ENCODE data around the gene CAMSAP2. TPM values are rescaled to one million over a fixed set of nuclear protein-coding genes. Genes with fewer than 3 reads are reported as not detected.

Gene CAMSAP2, protein sequence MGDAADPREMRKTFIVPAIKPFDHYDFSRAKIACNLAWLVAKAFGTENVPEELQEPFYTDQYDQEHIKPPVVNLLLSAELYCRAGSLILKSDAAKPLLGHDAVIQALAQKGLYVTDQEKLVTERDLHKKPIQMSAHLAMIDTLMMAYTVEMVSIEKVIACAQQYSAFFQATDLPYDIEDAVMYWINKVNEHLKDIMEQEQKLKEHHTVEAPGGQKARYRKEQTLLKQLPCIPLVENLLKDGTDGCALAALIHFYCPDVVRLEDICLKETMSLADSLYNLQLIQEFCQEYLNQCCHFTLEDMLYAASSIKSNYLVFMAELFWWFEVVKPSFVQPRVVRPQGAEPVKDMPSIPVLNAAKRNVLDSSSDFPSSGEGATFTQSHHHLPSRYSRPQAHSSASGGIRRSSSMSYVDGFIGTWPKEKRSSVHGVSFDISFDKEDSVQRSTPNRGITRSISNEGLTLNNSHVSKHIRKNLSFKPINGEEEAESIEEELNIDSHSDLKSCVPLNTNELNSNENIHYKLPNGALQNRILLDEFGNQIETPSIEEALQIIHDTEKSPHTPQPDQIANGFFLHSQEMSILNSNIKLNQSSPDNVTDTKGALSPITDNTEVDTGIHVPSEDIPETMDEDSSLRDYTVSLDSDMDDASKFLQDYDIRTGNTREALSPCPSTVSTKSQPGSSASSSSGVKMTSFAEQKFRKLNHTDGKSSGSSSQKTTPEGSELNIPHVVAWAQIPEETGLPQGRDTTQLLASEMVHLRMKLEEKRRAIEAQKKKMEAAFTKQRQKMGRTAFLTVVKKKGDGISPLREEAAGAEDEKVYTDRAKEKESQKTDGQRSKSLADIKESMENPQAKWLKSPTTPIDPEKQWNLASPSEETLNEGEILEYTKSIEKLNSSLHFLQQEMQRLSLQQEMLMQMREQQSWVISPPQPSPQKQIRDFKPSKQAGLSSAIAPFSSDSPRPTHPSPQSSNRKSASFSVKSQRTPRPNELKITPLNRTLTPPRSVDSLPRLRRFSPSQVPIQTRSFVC (N-terminal part only)
- total RNA-seq: 30.3 and 31.1 TPM in 2 replicates

DNA sequence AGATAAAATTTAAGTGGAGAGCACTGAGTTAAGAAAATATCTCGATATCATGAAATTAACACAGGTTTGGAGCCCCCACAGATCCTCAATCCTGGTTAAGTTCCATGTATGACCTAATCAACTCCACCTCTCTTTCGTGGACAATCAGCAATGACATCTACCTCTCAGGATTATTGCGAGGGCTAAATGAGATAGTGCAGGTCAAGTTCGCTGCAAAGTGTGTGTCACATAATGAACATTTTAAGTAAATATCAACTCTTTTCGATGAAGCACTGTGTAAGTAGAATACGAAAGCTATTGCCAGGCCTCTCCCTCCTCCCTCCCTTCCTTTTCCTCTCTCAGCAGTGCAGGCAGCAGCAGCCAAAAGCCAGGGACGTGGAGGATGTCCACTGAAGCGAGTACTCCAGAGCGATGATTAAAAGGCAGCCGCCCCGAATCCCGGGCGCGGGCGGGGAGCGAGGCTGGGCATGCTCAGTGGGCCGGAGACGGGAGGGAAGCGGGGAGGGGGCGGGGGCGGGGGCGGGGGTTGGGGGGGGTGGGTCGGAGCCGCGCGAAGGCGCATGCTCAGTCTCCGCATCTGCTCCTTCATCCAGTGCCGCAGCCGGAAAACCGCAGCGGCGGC lies at the start of gene CAMSAP2:
Gene CAMSAP2 (plus strand): TSS at position 567 of the 622 bp plus-strand sequence. CDS start 935 bp downstream, outside the sequence.

GRCh38 chr1:200872446-200873115 lies 133.9 kb downstream of the CAMSAP2 start, which contains the start of gene GPR25:
Gene GPR25 (plus strand): TSS chr1:200872981. CDS start chr1:200873038, 57 bp downstream.

DNA sequence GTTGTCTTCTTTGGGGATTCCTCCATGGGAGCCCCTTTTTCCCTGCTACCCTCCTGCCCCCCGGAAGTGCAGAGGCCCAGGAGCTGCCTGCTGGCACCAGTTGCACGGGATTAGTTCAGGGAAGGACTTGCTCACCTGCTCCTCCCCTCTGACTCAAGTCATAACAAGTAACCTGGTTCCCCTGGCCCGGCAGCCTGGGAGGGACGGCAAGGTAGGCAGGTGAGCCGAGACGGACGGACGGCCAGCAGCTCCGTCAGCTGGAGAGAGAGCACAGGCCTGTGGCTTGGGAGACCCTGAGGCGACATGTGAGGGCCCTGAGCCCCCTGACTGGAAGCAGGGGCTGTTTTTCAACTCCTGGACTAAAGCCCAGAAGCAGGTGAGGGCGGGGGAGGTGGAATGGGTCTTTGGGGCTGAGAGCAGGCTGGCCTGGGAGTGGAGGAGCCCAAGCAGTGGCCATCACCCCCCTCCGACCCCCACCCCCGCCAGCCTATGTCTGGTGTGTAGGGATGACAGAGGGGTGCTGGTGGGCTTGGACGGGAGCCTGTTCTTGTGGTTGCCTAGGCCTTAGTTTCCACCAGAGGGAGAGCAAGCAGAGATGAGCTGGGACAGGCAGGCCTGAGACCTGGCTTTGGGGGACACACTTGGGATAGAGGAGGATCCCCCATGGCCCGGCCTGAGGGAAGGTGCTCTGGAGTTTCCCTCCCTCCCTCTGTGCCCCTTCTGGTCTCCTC lies 156.2 kb downstream of the CAMSAP2 start, which contains the start of gene INAVA:
Gene INAVA (plus strand): TSS at position 189 of the 731 bp plus-strand sequence. CDS start 3,501 bp downstream, outside the sequence.

Other genes starting within 250 kb of the CAMSAP2 start
- 0.83 and 16.0 TPM in 2 replicates for gene KIF14, start 118.1 kb upstream of the CAMSAP2 start, total RNA-seq
- gene DDX59, start 69.0 kb upstream of the CAMSAP2 start, total RNA-seq: 12.9 and 17.2 TPM in 2 replicates
- not detected in 2 replicates for gene GPR25, start 134.1 kb downstream of the CAMSAP2 start, total RNA-seq
- gene INAVA, start 156.0 kb downstream of the CAMSAP2 start, total RNA-seq: not detected in 2 replicates

Data from smooth muscle cell of trachea (primary cell).